HG03103 (cell line): ENCODE results near the gene WHAMM.
"Not testable (repeated sequence)": the region's sequence is repeated elsewhere in the genome, so short reads cannot be mapped to it uniquely, and the experiment has no call there.

Experiments
- ATAC-seq: cut with Tn5 transposase; IDR thresholded peaks from one replicate; pipeline ENCODE4 v1.9.1; 2021; ENCODE audit warnings: low read depth; ENCODE audit not compliant: unreplicated experiment

WHAMM gene

GRCh38 chr15:82802497-82802896 is 6.9 kb upstream of the WHAMM start:
- ATAC-seq, result no peak

GRCh38 chr15:82803793-82804574 is 5.4 kb upstream of the WHAMM start:
- ATAC-seq, result no peak

GRCh38 chr15:82804575-82804949 is 4.9 kb upstream of the WHAMM start:
- ATAC-seq, result no peak

GRCh38 chr15:82805994-82806406 is 3.4 kb upstream of the WHAMM start, which contains the start of gene FSD2:
TSS of gene FSD2 (minus strand) at chr15:82806069. CDS start at chr15:82787390, 18,679 bp downstream.
- ATAC-seq, result peak; percentile 46

- ATAC-seq, result no peak
Measured at GRCh38 chr15:82807920-82808633, 1.4 kb upstream of the WHAMM start.

- no peak for ATAC-seq
Measured at GRCh38 chr15:82808634-82809041, 790 bp upstream of the WHAMM start.

GRCh38 chr15:82810061-82810889 is 847 bp downstream of the WHAMM start:
- no peak for ATAC-seq

- no peak for ATAC-seq
Measured at GRCh38 chr15:82810890-82811426, 1.5 kb downstream of the WHAMM start.

GRCh38 chr15:82812994-82813393 is 3.6 kb downstream of the WHAMM start:
- no peak for ATAC-seq

- ATAC-seq, result no peak
Measured at GRCh38 chr15:82820128-82820527, 10.7 kb downstream of the WHAMM start.

- not testable (repeated sequence) for ATAC-seq
Measured at GRCh38 chr15:82821396-82821795, 12.0 kb downstream of the WHAMM start.

- not testable (repeated sequence) for ATAC-seq
Measured at GRCh38 chr15:82821851-82822250, 12.4 kb downstream of the WHAMM start.

GRCh38 chr15:82823049-82823448 is 13.6 kb downstream of the WHAMM start:
- ATAC-seq, result no peak

GRCh38 chr15:82828075-82828474 is 18.6 kb downstream of the WHAMM start:
- ATAC-seq, result no peak

GRCh38 chr15:82829234-82829633 is 19.8 kb downstream of the WHAMM start:
- ATAC-seq, result no peak

- no peak for ATAC-seq
Measured at GRCh38 chr15:82830427-82831173, 21.2 kb downstream of the WHAMM start.

- ATAC-seq, result peak; percentile 6
Measured at GRCh38 chr15:82831894-82832600, 22.6 kb downstream of the WHAMM start.

GRCh38 chr15:82832601-82833361 is 23.4 kb downstream of the WHAMM start:
- ATAC-seq, result peak; percentile 80

GRCh38 chr15:82833362-82833682 is 23.9 kb downstream of the WHAMM start:
- ATAC-seq, result no peak
